Spleen (tissue), 7 donors: Measurements from ENCODE around the gene CARD18.

Source experiments
- CTCF ChIP-seq, 11 experiments: fragments of 200-600 bp in 7 of 11; fragments of 450-650 bp in 4 of 11; sonication (generic) in 4 of 11; IDR thresholded peaks in 8 of 11; conservative IDR thresholded peaks in 3 of 11; 1 replicate in 7 of 11; 2 replicates in 4 of 11; pipeline versions ENCODE4 v1.4.0 to v1.8.0; 2016 to 2021; ENCODE audit warnings: antibody characterized with exemption in 11 of 11, inconsistent platforms in 4 of 11, mild to moderate bottlenecking in 1 of 11
- POLR2A ChIP-seq, 3 donors: fragments of 450-650 bp; IDR thresholded peaks; one replicate each; pipeline ENCODE4 v1.5.1; 2017; ENCODE audit warnings: antibody characterized with exemption in 3 of 3, mild to moderate bottlenecking in 1 of 3
- POLR2AphosphoS5 ChIP-seq, 3 donors: sonication (generic); formaldehyde crosslinking; IDR thresholded peaks; one replicate each; pipeline ENCODE4 v1.5.1; 2017; ENCODE audit warnings: antibody characterized with exemption in 3 of 3
- donor health status: DM: no; HTN: no; CAD: no; lungs with moderate emphysema.
- donor health status: DM: no; HTN: no; CAD: no.
- donor health status: DM: no; HTN: no; CAD: no.

GRCh38 chr11:105130189-105130813 is 9.3 kb downstream of the CARD18 start:
- no peak for TF ChIP-seq POLR2A (IDR thresholded peaks at IDR 0.05)
- no peak for TF ChIP-seq POLR2AphosphoS5 (IDR thresholded peaks at IDR 0.05)
- TF ChIP-seq CTCF (IDR thresholded peaks at IDR 0.05 in 8 of 11, conservative IDR thresholded peaks at IDR 0.05 in 3 of 11): no peak
